ENCODE measurements around the gene MYD88. TPM values are rescaled to one million over a fixed set of nuclear protein-coding genes. Genes with fewer than 3 reads are reported as not detected.
A peak's percentile ranks its signal among the peaks of the same experiment; 100 is the strongest.

Gene MYD88
- total RNA-seq, 2 experiments from 2014 or later = 72.5 to 78.6 TPM

- CTCF ChIA-PET = interaction anchor here (1.5 kb wide), 1 partner anchor 24 kb away, joined by 3 read pairs; no protein-coding TSS in a partner anchor
- no peak overlapping the region for H3K4me3 Mint-ChIP-seq
- DNase-seq = no peak
- no peak overlapping the region for H3K27ac Mint-ChIP-seq
- peaks cover 5% of the 10 kb centered on the region for H3K4me1 Mint-ChIP-seq (ENCODE audit: low read depth)
- H3K9me3 Mint-ChIP-seq (ENCODE audit: insufficient read depth) = no peaks in the 10 kb centered on the region
- ATAC-seq = no peak
- H3K36me3 Mint-ChIP-seq (ENCODE audit: low read depth) = peaks cover 6% of the 10 kb centered on the region
- no peaks in the 10 kb centered on the region for H3K27me3 Mint-ChIP-seq (ENCODE audit: low read depth)
- POLR2A ChIA-PET = interaction anchor here (1.4 kb wide), 1 partner anchor 21 kb away, joined by 3 read pairs; no protein-coding TSS in a partner anchor
Measured at GRCh38 chr3:38114875-38115644, 23.4 kb upstream of the MYD88 start.

GRCh38 chr3:38115645-38116427 is 22.6 kb upstream of the MYD88 start:
- ChIA-PET POLR2A (interaction anchor here (1.4 kb wide), 1 partner anchor 22 kb away, joined by 3 read pairs; no protein-coding TSS in a partner anchor), CTCF (interaction anchor here (1.1 to 4.9 kb wide), 6 partner anchors 16 to 229 kb away, joined by 3 to 37 read pairs (median 6); partner anchors contain the start of genes ACAA1 and XYLB)
- Mint-ChIP-seq H3K27me3 (ENCODE audit: low read depth) (no peaks in the 10 kb centered on the region), H3K36me3 (ENCODE audit: low read depth) (peaks cover 13% of the 10 kb centered on the region), H3K27ac (no peak overlapping the region), H3K4me1 (ENCODE audit: low read depth) (peaks cover 5% of the 10 kb centered on the region), H3K4me3 (no peak overlapping the region), H3K9me3 (ENCODE audit: insufficient read depth) (no peaks in the 10 kb centered on the region)
- DNase-seq (no peak), ATAC-seq (no peak)

- Mint-ChIP-seq H3K9me3 (ENCODE audit: insufficient read depth) (no peaks in the 10 kb centered on the region), H3K27me3 (ENCODE audit: low read depth) (no peaks in the 10 kb centered on the region), H3K4me3 (no peak overlapping the region), H3K36me3 (ENCODE audit: low read depth) (peaks cover 16% of the 10 kb centered on the region), H3K27ac (no peak overlapping the region), H3K4me1 (ENCODE audit: low read depth) (peaks cover 5% of the 10 kb centered on the region)
- POLR2A ChIA-PET = interaction anchor here (1.3 to 1.4 kb wide), 2 partner anchors 23 to 230 kb away, joined by 3 to 5 read pairs; partner anchors contain the start of gene XYLB
- CTCF ChIA-PET = interaction anchor here (1.0 to 4.9 kb wide), 10 partner anchors 15 to 363 kb away, joined by 3 to 37 read pairs (median 4); partner anchors contain the start of genes ACAA1 and XYLB
- no peak for DNase-seq
- no peak for ATAC-seq
Measured at GRCh38 chr3:38116471-38117162, 21.8 kb upstream of the MYD88 start.

- Mint-ChIP-seq H3K27ac (no peak overlapping the region), H3K27me3 (ENCODE audit: low read depth) (no peaks in the 10 kb centered on the region), H3K36me3 (ENCODE audit: low read depth) (peaks cover 20% of the 10 kb centered on the region), H3K4me1 (ENCODE audit: low read depth) (peaks cover 5% of the 10 kb centered on the region), H3K9me3 (ENCODE audit: insufficient read depth) (no peaks in the 10 kb centered on the region), H3K4me3 (no peak overlapping the region)
- no peak for ATAC-seq
- no peak for DNase-seq
- ChIA-PET CTCF (interaction anchor here (0.9 to 4.9 kb wide), 17 partner anchors 7 to 363 kb away, joined by 3 to 37 read pairs (median 4); partner anchors contain the start of genes ACAA1 and XYLB), POLR2A (interaction anchor here (0.6 to 1.3 kb wide), 2 partner anchors 229 to 1156 kb away, joined by 3 to 5 read pairs; partner anchors contain the start of gene XYLB)
Measured at GRCh38 chr3:38117163-38117716, 21.2 kb upstream of the MYD88 start.

- DNase-seq = peak; percentile 84
- Mint-ChIP-seq H3K36me3 (ENCODE audit: low read depth) (peaks cover 26% of the 10 kb centered on the region), H3K9me3 (ENCODE audit: insufficient read depth) (no peaks in the 10 kb centered on the region), H3K4me3 (no peak overlapping the region), H3K27me3 (ENCODE audit: low read depth) (no peaks in the 10 kb centered on the region), H3K27ac (peak overlapping the region; percentile 19), H3K4me1 (ENCODE audit: low read depth) (peaks cover 5% of the 10 kb centered on the region)
- ChIA-PET POLR2A (interaction anchor here (0.6 to 2.4 kb wide), 3 partner anchors 19 to 1156 kb away, joined by 3 to 10 read pairs (median 5); partner anchors contain the start of genes ACAA1 and XYLB), CTCF (interaction anchor here (0.6 to 4.9 kb wide), 17 partner anchors 8 to 362 kb away, joined by 3 to 37 read pairs (median 4); partner anchors contain the start of genes ACAA1 and XYLB)
- ATAC-seq = peak; percentile 81
Measured at GRCh38 chr3:38117748-38118420, 20.6 kb upstream of the MYD88 start.

GRCh38 chr3:38118421-38119247 is 19.8 kb upstream of the MYD88 start:
- Mint-ChIP-seq H3K4me1 (ENCODE audit: low read depth) (peaks cover 5% of the 10 kb centered on the region), H3K27ac (no peak overlapping the region), H3K4me3 (no peak overlapping the region), H3K36me3 (ENCODE audit: low read depth) (peaks cover 31% of the 10 kb centered on the region), H3K9me3 (ENCODE audit: insufficient read depth) (no peaks in the 10 kb centered on the region), H3K27me3 (ENCODE audit: low read depth) (no peaks in the 10 kb centered on the region)
- POLR2A ChIA-PET = interaction anchor here (1.3 to 2.4 kb wide), 2 partner anchors 18 to 228 kb away, joined by 5 to 10 read pairs; partner anchors contain the start of genes ACAA1 and XYLB
- CTCF ChIA-PET = interaction anchor here (0.6 to 4.9 kb wide), 13 partner anchors 8 to 362 kb away, joined by 3 to 37 read pairs (median 4); partner anchors contain the start of gene XYLB
- no peak for ATAC-seq
- DNase-seq = no peak

GRCh38 chr3:38119248-38119544 is 19.3 kb upstream of the MYD88 start:
- no peak for ATAC-seq
- no peak for DNase-seq
- H3K27ac Mint-ChIP-seq = peak overlapping the region; percentile 19
- peaks cover 5% of the 10 kb centered on the region for H3K4me1 Mint-ChIP-seq (ENCODE audit: low read depth)
- no peaks in the 10 kb centered on the region for H3K27me3 Mint-ChIP-seq (ENCODE audit: low read depth)
- no peak overlapping the region for H3K4me3 Mint-ChIP-seq
- ChIA-PET POLR2A (interaction anchor here (2.4 kb wide), 1 partner anchor 18 kb away, joined by 10 read pairs; the partner anchor contains the start of gene ACAA1), CTCF (interaction anchor here (1.0 to 4.9 kb wide), 5 partner anchors 14 to 361 kb away, joined by 3 to 37 read pairs (median 6); partner anchors contain the start of gene XYLB)
- H3K36me3 Mint-ChIP-seq (ENCODE audit: low read depth) = peaks cover 31% of the 10 kb centered on the region
- no peaks in the 10 kb centered on the region for H3K9me3 Mint-ChIP-seq (ENCODE audit: insufficient read depth)

GRCh38 chr3:38119821-38120692 is 18.4 kb upstream of the MYD88 start:
- no peaks in the 10 kb centered on the region for H3K9me3 Mint-ChIP-seq (ENCODE audit: insufficient read depth)
- POLR2A ChIA-PET = interaction anchor here (1.6 to 2.4 kb wide), 2 partner anchors 11 to 17 kb away, joined by 5 to 10 read pairs; partner anchors contain the start of gene ACAA1
- peaks cover 5% of the 10 kb centered on the region for H3K4me1 Mint-ChIP-seq (ENCODE audit: low read depth)
- peak overlapping the region; percentile 25 for H3K27ac Mint-ChIP-seq
- DNase-seq = no peak
- no peaks in the 10 kb centered on the region for H3K27me3 Mint-ChIP-seq (ENCODE audit: low read depth)
- no peak for ATAC-seq
- CTCF ChIA-PET = interaction anchor here (0.6 to 4.9 kb wide), 3 partner anchors 35 to 360 kb away, joined by 3 to 37 read pairs (median 3); partner anchors contain the start of gene XYLB
- H3K4me3 Mint-ChIP-seq = no peak overlapping the region
- H3K36me3 Mint-ChIP-seq (ENCODE audit: low read depth) = peaks cover 38% of the 10 kb centered on the region

All from activated CD8-positive, alpha-beta T cell treated with anti-CD3 and anti-CD28 coated beads, Interleukin-2, amount 10 ng/mL, durations not matched to agents 7 days and 5 days (primary cell).